HFFc6 (cell line): ENCODE data around the gene SRRM2. TPM values are rescaled to one million over a fixed set of nuclear protein-coding genes. Genes with fewer than 3 reads are reported as not detected.

ENCODE experiments used
- DNase-seq: peaks from one replicate; pipeline ENCODE4 v3.0.0-alpha.2; 2018
- H3K27ac Mint-ChIP-seq: 2 replicates; pipeline ENCODE4 v1.8.0; 2020; ENCODE audit warnings: mild to moderate bottlenecking, mixed read lengths
- H3K27me3 Mint-ChIP-seq: 2 replicates; pipeline ENCODE4 v1.8.0; 2021; ENCODE audit warnings: mild to moderate bottlenecking, moderate library complexity, mixed read lengths; ENCODE audit not compliant: insufficient read depth
- H3K36me3 Mint-ChIP-seq: 2 replicates; pipeline ENCODE4 v1.8.0; 2021; ENCODE audit warnings: low read depth, mixed read lengths
- H3K4me1 Mint-ChIP-seq: 2 replicates; pipeline ENCODE4 v1.8.0; 2020; ENCODE audit warnings: low read depth, mixed read lengths
- H3K4me3 Mint-ChIP-seq: 2 replicates; pipeline ENCODE4 v1.8.0; 2020; ENCODE audit warnings: mild to moderate bottlenecking, moderate library complexity, mixed read lengths
- H3K9me3 Mint-ChIP-seq: 2 replicates; pipeline ENCODE4 v1.8.0; 2020; ENCODE audit warnings: mild to moderate bottlenecking, mixed read lengths
- CTCF ChIP-seq: fragments of 200-600 bp; sonication (generic); IDR thresholded peaks from 2 replicates; pipeline ENCODE4 v1.5.0; 2021; ENCODE audit warnings: antibody characterized with exemption, mild to moderate bottlenecking
- total RNA-seq, 6 experiments: library from RNA; stranded (reverse); fragmentation: NEBNext Ultra II Directional; extraction: Animal tissue kit (Norgen Biotek cat#: 25700); gene quantifications; 2 replicates in 1 of 6; 3 replicates in 5 of 6; pipeline ENCODE4 v1.2.3, GENCODE V29; 2021

The SRRM2 gene
- total RNA-seq, 6 experiments from 2014 or later: 223 to 317 (median 269) TPM

DNA sequence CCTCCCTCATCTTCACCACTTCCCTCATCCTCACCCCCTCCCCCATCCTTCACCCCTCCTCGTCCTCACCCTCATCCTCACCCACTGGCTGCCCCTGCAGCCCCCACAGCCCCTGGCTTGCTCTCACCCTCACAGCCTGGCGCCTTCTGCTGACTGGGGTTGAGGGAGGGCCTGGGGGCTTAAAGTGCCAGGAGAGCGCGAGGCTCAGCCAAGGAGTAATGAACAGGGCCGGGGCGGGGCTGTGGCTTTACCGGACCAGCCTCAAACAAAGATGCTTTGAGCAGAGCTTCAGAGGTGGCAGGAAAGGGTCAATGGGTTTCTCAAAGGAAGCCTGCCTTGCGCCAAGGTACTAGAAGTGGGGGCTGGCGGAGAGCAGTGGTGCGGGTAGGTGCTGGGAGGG lies 35.0 kb downstream of the SRRM2 start, which contains the start of gene PRSS33:
TSS of gene PRSS33 (minus strand) at position 155 of the 400 bp plus-strand sequence. CDS start 1,013 bp downstream, outside the sequence.
- Mint-ChIP-seq H3K9me3 (no peaks in the 10 kb centered on the region), H3K36me3 (no peaks in the 10 kb centered on the region), H3K27ac (no peak within 1 kb of the TSS), H3K27me3 (peaks cover 53% of the 10 kb centered on the region), H3K4me3 (no peak within 1 kb of the TSS), H3K4me1 (no peaks in the 10 kb centered on the region)
- no peak for TF ChIP-seq CTCF
- no peak for DNase-seq

- H3K27ac Mint-ChIP-seq: no peak overlapping the region
- no peak overlapping the region for H3K4me3 Mint-ChIP-seq
- H3K36me3 Mint-ChIP-seq: no peaks in the 10 kb centered on the region
- no peak for TF ChIP-seq CTCF
- no peaks in the 10 kb centered on the region for H3K4me1 Mint-ChIP-seq
- no peaks in the 10 kb centered on the region for H3K9me3 Mint-ChIP-seq
- no peak for DNase-seq
- H3K27me3 Mint-ChIP-seq: peaks cover 56% of the 10 kb centered on the region
Observed at GRCh38 chr16:2787961-2788360, 35.5 kb downstream of the SRRM2 start.

- no peaks in the 10 kb centered on the region for H3K4me1 Mint-ChIP-seq
- H3K9me3 Mint-ChIP-seq: no peaks in the 10 kb centered on the region
- H3K36me3 Mint-ChIP-seq: no peaks in the 10 kb centered on the region
- H3K27ac Mint-ChIP-seq: no peak overlapping the region
- no peak overlapping the region for H3K4me3 Mint-ChIP-seq
- no peak for DNase-seq
- H3K27me3 Mint-ChIP-seq: peaks cover 68% of the 10 kb centered on the region
- TF ChIP-seq CTCF: no peak
Observed at GRCh38 chr16:2790631-2791030, 38.2 kb downstream of the SRRM2 start.

DNA sequence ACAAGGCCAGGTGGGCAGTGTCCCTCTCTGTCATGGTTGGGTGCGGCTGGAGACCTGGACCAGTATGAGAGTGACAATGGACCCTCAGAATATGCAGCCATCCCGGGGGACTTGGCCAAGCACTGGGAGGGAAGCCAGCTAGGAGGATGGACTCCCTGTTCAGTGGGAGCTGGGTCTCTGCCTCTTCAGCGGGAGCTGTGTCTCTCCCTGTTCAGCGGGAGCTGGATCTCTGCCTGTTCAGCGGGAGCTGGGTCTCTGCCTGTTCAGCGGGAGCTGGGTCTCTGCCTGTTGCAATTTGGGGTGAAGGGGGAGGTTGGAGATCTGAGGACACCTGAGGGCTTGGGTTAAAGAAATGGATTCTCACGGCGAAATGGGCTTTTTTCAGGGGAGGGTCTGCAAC lies 38.7 kb downstream of the SRRM2 start:
- Mint-ChIP-seq H3K4me3 (no peak overlapping the region), H3K27me3 (peaks cover 64% of the 10 kb centered on the region), H3K36me3 (no peaks in the 10 kb centered on the region), H3K9me3 (no peaks in the 10 kb centered on the region), H3K4me1 (no peaks in the 10 kb centered on the region), H3K27ac (no peak overlapping the region)
- no peak for TF ChIP-seq CTCF
- no peak for DNase-seq

DNA sequence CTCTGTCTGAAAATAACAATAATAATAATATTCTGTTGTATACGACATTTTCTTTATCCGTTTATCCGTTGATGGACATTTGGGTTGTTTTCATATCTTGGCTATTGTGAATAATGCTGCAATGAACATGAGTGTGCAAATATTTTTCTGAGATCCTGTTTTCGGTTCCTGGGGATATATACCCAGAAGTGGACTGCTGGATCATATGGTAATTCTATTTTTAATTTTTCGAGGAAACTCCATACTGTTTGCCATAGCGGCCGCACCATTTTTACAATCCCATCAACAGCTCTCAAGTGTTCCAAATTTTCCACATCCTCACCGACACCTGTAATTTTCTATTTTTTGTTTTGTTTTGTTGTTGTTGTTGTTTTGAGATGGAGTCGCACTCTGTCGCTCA lies 40.5 kb downstream of the SRRM2 start:
- no peaks in the 10 kb centered on the region for H3K4me1 Mint-ChIP-seq
- DNase-seq: no peak
- peaks cover 64% of the 10 kb centered on the region for H3K27me3 Mint-ChIP-seq
- no peak overlapping the region for H3K27ac Mint-ChIP-seq
- no peak for TF ChIP-seq CTCF
- H3K4me3 Mint-ChIP-seq: no peak overlapping the region
- H3K9me3 Mint-ChIP-seq: no peaks in the 10 kb centered on the region
- H3K36me3 Mint-ChIP-seq: no peaks in the 10 kb centered on the region
